ENCODE data around the gene SLC25A38. TPM values are rescaled to one million over a fixed set of nuclear protein-coding genes. Genes with fewer than 3 reads are reported as not detected.
A peak's percentile ranks its signal among the peaks of the same experiment; 100 is the strongest.

SLC25A38 gene
- total RNA-seq, 4 donors from 2014 or later = 43.8 to 51.2 (median 48.2) TPM

DNA sequence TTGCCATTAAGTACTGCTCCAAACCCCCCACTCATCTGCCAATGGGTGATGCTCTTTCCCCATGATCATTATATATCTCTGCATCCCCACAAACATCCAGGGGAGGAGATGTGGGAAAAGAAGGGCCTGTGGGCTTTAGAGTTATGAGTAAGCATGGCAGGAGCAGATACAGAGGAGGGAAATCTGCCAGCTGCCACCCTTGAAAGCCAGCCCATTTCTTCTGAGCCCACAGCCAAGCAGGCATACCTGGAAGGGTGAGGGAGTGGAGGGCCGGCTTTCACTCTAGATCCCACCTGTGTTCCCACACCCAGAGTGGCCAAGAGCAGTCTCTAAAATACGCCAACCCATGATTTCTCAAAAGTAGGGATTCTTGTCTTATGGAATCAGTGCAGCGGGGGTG, 1.7 kb upstream of the SLC25A38 start:
- Histone ChIP-seq H3K36me3 (no peaks in the 10 kb centered on the region), H3K4me3 (no peak overlapping the region), H3K27ac (no peak overlapping the region), H3K27me3 (no peaks in the 10 kb centered on the region), H3K4me1 (peaks cover 11 to 17% of the 10 kb centered on the region in 2 donors), H3K9me3 (no peaks in the 10 kb centered on the region)
- TF ChIP-seq POLR2A (IDR thresholded peaks at IDR 0.05) = no peak
- TF ChIP-seq, protein P1, sequence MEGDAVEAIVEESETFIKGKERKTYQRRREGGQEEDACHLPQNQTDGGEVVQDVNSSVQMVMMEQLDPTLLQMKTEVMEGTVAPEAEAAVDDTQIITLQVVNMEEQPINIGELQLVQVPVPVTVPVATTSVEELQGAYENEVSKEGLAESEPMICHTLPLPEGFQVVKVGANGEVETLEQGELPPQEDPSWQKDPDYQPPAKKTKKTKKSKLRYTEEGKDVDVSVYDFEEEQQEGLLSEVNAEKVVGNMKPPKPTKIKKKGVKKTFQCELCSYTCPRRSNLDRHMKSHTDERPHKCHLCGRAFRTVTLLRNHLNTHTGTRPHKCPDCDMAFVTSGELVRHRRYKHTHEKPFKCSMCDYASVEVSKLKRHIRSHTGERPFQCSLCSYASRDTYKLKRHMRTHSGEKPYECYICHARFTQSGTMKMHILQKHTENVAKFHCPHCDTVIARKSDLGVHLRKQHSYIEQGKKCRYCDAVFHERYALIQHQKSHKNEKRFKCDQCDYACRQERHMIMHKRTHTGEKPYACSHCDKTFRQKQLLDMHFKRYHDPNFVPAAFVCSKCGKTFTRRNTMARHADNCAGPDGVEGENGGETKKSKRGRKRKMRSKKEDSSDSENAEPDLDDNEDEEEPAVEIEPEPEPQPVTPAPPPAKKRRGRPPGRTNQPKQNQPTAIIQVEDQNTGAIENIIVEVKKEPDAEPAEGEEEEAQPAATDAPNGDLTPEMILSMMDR (IDR thresholded peaks at IDR 0.05 in 4 of 5, conservative IDR thresholded peaks at IDR 0.05 in 1 of 5) = no peak
- intact Hi-C loops (cut with DNase I; ENCODE audit: low total_unique reads) (loop anchor here (5.0 kb wide), 3 partner anchors 199 to 329 kb away; partner anchors contain the start of genes GORASP1, SCN11A, TTC21A and WDR48), in situ Hi-C loops (cut with MboI; ENCODE audit: low sequenced_read_pairs in 4 of 4) (loop anchor here in 1 of 4 donors (25.0 kb wide), 1 partner anchor 1081 kb away; the partner anchor contains the start of gene RPL14)
- DNase-seq (no peak), ATAC-seq (no peak)

DNA sequence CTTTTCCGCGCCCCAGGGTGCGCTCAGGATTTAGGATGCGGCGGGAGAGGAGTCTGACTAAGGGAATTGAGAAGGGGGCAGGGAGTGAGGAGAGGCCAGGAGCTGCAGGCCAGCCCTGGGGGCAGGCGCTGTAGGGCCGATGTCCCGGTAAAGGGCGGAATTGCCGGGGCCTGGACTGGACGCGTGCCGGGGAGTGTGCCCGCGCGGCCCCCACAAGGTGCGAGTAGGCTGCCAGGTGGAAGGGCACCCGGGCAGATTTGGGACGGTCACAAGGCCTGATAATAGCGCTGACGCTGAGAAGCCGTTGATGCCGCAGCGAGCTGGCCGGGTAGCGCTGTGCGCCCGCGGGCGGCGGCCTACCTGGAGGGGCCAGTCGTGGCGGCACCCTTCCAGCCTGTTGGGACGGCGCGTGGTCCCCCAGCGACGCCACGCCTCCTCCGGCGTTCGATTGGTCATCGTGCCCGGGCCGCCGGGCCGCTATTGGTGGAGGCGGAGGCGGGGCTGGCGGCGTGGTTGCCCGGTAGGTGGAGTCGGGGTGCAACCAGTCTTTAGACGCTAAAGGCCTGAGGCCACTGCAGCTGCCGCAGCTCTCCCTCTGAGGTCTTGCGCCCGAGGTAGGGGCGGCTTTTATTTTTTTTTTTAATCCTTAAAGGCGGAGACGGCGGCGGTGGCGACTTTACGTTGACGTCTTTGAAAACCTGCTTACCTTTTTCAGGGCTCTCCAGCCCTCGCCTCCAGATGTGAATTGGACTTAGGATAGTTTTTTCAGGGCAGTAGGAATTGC, 903 bp downstream of the SLC25A38 start:
- H3K4me3 ChIP-seq = peak overlapping the region; percentile 81 to 98 (median 90)
- in situ Hi-C loops (cut with MboI; ENCODE audit: low sequenced_read_pairs in 4 of 4) (loop anchor here in 1 of 4 donors (25.0 kb wide), 1 partner anchor 1078 kb away; the partner anchor contains the start of gene RPL14), intact Hi-C loops (cut with DNase I; ENCODE audit: low total_unique reads) (loop anchor here (1.0 to 5.0 kb wide), 4 partner anchors 22 to 332 kb away; partner anchors contain the start of genes GORASP1, RPSA, SCN11A and TTC21A)
- DNase-seq (peak; percentile 96 to 97), ATAC-seq (peak; percentile 89 to 90)
- TF ChIP-seq, protein P1 (IDR thresholded peaks at IDR 0.05 in 4 of 5, conservative IDR thresholded peaks at IDR 0.05 in 1 of 5) = peak in 1 of 5 experiments; percentile 45
- TF ChIP-seq POLR2A (IDR thresholded peaks at IDR 0.05) = peak; percentile 89 to 96
- peak overlapping the region; percentile 96 to 97 (median 96) for H3K27ac ChIP-seq
- H3K4me1 ChIP-seq = peaks cover 14 to 20% of the 10 kb centered on the region in 2 donors
- no peaks in the 10 kb centered on the region for H3K9me3 ChIP-seq
- H3K36me3 ChIP-seq = no peaks in the 10 kb centered on the region
- H3K27me3 ChIP-seq = no peaks in the 10 kb centered on the region

DNA sequence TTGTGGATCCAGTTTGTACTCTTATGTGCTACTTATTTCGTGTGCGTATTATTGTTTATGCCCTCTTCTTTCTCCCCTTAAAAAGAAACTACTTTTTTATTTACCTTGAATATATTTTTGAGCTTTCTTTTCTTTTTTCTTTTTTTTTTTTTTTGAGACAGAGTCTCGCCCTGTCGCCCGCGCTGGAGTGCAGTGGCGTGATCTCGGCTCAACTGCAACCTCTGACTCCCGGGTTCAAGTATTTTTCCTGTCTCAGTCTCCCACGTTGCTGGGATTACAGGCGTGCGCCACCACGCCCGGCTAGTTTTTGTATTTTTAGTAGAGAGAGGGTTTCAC, 1.5 kb downstream of the SLC25A38 start:
- H3K4me1 ChIP-seq = peaks cover 14 to 20% of the 10 kb centered on the region in 2 donors
- H3K36me3 ChIP-seq = no peaks in the 10 kb centered on the region
- no peaks in the 10 kb centered on the region for H3K9me3 ChIP-seq
- in situ Hi-C loops (cut with MboI; ENCODE audit: low sequenced_read_pairs in 4 of 4) = loop anchor here in 1 of 4 donors (25.0 kb wide), 1 partner anchor 1078 kb away; the partner anchor contains the start of gene RPL14
- no peak for ATAC-seq
- intact Hi-C loops (cut with DNase I; ENCODE audit: low total_unique reads) = loop anchor here (1.0 to 5.0 kb wide), 4 partner anchors 22 to 332 kb away; partner anchors contain the start of genes GORASP1, RPSA, SCN11A and TTC21A
- DNase-seq = no peak
- peak overlapping the region; percentile 96 to 97 (median 96) for H3K27ac ChIP-seq
- TF ChIP-seq, protein P1 (IDR thresholded peaks at IDR 0.05 in 4 of 5, conservative IDR thresholded peaks at IDR 0.05 in 1 of 5) = no peak
- TF ChIP-seq POLR2A (IDR thresholded peaks at IDR 0.05) = no peak
- no peaks in the 10 kb centered on the region for H3K27me3 ChIP-seq
- peak overlapping the region; percentile 81 to 98 (median 90) for H3K4me3 ChIP-seq

DNA sequence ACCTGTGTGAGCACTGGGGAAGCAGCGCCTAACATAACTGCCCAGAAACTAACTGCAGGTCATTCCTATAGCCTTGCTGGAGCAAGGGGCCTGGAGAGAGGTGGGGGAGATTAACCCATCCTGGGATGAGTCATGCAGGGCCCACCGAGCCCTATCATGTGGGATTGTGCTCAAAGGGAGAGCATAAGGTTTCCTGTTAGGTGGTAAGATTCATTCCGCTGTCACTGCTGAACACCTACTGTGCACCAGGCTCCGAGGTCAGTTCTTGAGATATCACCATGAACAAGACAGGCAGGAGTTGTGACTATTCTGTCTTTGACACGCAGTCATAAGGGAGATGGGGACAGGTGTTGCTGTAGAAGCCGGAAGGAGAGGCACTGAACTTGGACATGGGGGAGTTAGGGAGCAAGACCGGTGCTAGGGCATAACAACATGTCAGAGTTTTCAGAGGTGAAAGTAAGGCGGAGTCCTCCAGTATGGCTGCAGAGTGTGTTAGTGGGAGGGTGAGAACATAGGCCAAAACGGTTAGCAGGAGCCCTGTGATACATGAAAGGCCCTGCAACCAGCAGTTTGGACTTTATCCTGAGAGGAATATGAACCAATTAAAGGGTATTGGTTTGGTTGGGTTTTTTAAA, 2.4 kb downstream of the SLC25A38 start:
- Histone ChIP-seq H3K4me1 (peaks cover 14 to 20% of the 10 kb centered on the region in 2 donors), H3K36me3 (peaks cover 0 to 9% of the 10 kb centered on the region in 2 donors), H3K27ac (peak overlapping the region in 2 of 4 donors; percentile 97), H3K4me3 (no peak overlapping the region), H3K9me3 (no peaks in the 10 kb centered on the region), H3K27me3 (no peaks in the 10 kb centered on the region)
- DNase-seq = no peak
- TF ChIP-seq, protein P1 (IDR thresholded peaks at IDR 0.05 in 4 of 5, conservative IDR thresholded peaks at IDR 0.05 in 1 of 5) = no peak
- no peak for TF ChIP-seq POLR2A (IDR thresholded peaks at IDR 0.05)
- intact Hi-C loops (cut with DNase I; ENCODE audit: low total_unique reads) (no loop called here), in situ Hi-C loops (cut with MboI; ENCODE audit: low sequenced_read_pairs in 4 of 4) (loop anchor here in 1 of 4 donors (25.0 kb wide), 1 partner anchor 1077 kb away; the partner anchor contains the start of gene RPL14)
- ATAC-seq = no peak

Measured in gastrocnemius medialis (tissue), 4 donors.